AG20443 (cell line): ENCODE measurements around the gene SLC38A4.
"Not testable (repeated sequence)": the region's sequence is repeated elsewhere in the genome, so short reads cannot be mapped to it uniquely, and the experiment has no call there.

ENCODE experiments used
- DNase-seq: peaks from one replicate; pipeline ENCODE4 v3.0.0; 2012; ENCODE audit warnings: low spot score, mixed read lengths

SLC38A4 gene

GRCh38 chr12:46777587-46777986 is 48.2 kb downstream of the SLC38A4 start:
- DNase-seq = no peak

GRCh38 chr12:46775796-46776195 is 50.0 kb downstream of the SLC38A4 start:
- DNase-seq = no peak

GRCh38 chr12:46774322-46774633 is 51.5 kb downstream of the SLC38A4 start:
- DNase-seq = no peak

- DNase-seq = peak; percentile 16
Observed at GRCh38 chr12:46773586-46774321, 52.0 kb downstream of the SLC38A4 start.

- DNase-seq = peak; percentile 45
Observed at GRCh38 chr12:46771268-46771827, 54.4 kb downstream of the SLC38A4 start.

- peak; percentile 41 for DNase-seq
Observed at GRCh38 chr12:46770501-46771183, 55.2 kb downstream of the SLC38A4 start.

- no peak for DNase-seq
Observed at GRCh38 chr12:46764005-46764404, 61.8 kb downstream of the SLC38A4 start.

- no peak for DNase-seq
Observed at GRCh38 chr12:46763230-46763629, 62.6 kb downstream of the SLC38A4 start.

- no peak for DNase-seq
Observed at GRCh38 chr12:46754550-46754949, 71.2 kb downstream of the SLC38A4 start.

GRCh38 chr12:46752396-46752795 is 73.4 kb downstream of the SLC38A4 start:
- no peak for DNase-seq

GRCh38 chr12:46751173-46751572 is 74.6 kb downstream of the SLC38A4 start:
- no peak for DNase-seq

- DNase-seq = no peak
Observed at GRCh38 chr12:46749322-46749721, 76.5 kb downstream of the SLC38A4 start.

GRCh38 chr12:46744283-46744682 is 81.5 kb downstream of the SLC38A4 start:
- DNase-seq = peak; percentile 20

GRCh38 chr12:46743456-46743855 is 82.3 kb downstream of the SLC38A4 start:
- DNase-seq = no peak

GRCh38 chr12:46742271-46742670 is 83.5 kb downstream of the SLC38A4 start:
- not testable (repeated sequence) for DNase-seq

GRCh38 chr12:46725332-46725731 is 100.5 kb downstream of the SLC38A4 start:
- no peak for DNase-seq

- DNase-seq = no peak
Observed at GRCh38 chr12:46723629-46724419, 102.0 kb downstream of the SLC38A4 start.

- peak; percentile 30 for DNase-seq
Observed at GRCh38 chr12:46722394-46723185, 103.2 kb downstream of the SLC38A4 start.

- no peak for DNase-seq
Observed at GRCh38 chr12:46718495-46718894, 107.3 kb downstream of the SLC38A4 start.

GRCh38 chr12:46717868-46718267 is 107.9 kb downstream of the SLC38A4 start:
- DNase-seq = no peak

GRCh38 chr12:46717159-46717558 is 108.6 kb downstream of the SLC38A4 start:
- DNase-seq = no peak
